Suprapubic skin (tissue), 3 donors: ENCODE data around the gene SPTBN1.

ENCODE experiments used
- EP300 ChIP-seq: sonication (generic); formaldehyde crosslinking; IDR thresholded peaks from one replicate; pipeline ENCODE4 v1.6.1; 2017; ENCODE audit warnings: antibody characterized with exemption
- POLR2A ChIP-seq, 2 donors: fragments of 450-650 bp; IDR thresholded peaks; one replicate each; pipeline ENCODE4 v1.6.1; 2017; ENCODE audit warnings: antibody characterized with exemption in 2 of 2, mild to moderate bottlenecking in 2 of 2, moderate library complexity in 2 of 2
- TF ChIP-seq, protein P1 (sequence below), 2 donors: fragments of 200-600 bp in 1 of 2; fragments of 450-650 bp in 1 of 2; sonication (generic) in 1 of 2; IDR thresholded peaks; one replicate each; pipeline ENCODE4 v1.5.1; 2016 to 2019; ENCODE audit warnings: antibody characterized with exemption in 2 of 2, mild to moderate bottlenecking in 1 of 2, moderate library complexity in 1 of 2

GRCh38 chr2:54434711-54435110 lies 21.4 kb upstream of the SPTBN1 start:
- TF ChIP-seq EP300 (no peak), POLR2A (IDR thresholded peaks at IDR 0.05) (no peak)
- TF ChIP-seq, protein P1, sequence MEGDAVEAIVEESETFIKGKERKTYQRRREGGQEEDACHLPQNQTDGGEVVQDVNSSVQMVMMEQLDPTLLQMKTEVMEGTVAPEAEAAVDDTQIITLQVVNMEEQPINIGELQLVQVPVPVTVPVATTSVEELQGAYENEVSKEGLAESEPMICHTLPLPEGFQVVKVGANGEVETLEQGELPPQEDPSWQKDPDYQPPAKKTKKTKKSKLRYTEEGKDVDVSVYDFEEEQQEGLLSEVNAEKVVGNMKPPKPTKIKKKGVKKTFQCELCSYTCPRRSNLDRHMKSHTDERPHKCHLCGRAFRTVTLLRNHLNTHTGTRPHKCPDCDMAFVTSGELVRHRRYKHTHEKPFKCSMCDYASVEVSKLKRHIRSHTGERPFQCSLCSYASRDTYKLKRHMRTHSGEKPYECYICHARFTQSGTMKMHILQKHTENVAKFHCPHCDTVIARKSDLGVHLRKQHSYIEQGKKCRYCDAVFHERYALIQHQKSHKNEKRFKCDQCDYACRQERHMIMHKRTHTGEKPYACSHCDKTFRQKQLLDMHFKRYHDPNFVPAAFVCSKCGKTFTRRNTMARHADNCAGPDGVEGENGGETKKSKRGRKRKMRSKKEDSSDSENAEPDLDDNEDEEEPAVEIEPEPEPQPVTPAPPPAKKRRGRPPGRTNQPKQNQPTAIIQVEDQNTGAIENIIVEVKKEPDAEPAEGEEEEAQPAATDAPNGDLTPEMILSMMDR (IDR thresholded peaks at IDR 0.05), result no peak
